ENCODE data around the gene SRMS. TPM values are rescaled to one million over a fixed set of nuclear protein-coding genes. Genes with fewer than 3 reads are reported as not detected.

The SRMS gene
- total and polyA plus RNA-seq, 2 of the 13 experiments (the other 11 are each of a cell fraction or from before 2014, with no cell fraction given): not detected

DNA sequence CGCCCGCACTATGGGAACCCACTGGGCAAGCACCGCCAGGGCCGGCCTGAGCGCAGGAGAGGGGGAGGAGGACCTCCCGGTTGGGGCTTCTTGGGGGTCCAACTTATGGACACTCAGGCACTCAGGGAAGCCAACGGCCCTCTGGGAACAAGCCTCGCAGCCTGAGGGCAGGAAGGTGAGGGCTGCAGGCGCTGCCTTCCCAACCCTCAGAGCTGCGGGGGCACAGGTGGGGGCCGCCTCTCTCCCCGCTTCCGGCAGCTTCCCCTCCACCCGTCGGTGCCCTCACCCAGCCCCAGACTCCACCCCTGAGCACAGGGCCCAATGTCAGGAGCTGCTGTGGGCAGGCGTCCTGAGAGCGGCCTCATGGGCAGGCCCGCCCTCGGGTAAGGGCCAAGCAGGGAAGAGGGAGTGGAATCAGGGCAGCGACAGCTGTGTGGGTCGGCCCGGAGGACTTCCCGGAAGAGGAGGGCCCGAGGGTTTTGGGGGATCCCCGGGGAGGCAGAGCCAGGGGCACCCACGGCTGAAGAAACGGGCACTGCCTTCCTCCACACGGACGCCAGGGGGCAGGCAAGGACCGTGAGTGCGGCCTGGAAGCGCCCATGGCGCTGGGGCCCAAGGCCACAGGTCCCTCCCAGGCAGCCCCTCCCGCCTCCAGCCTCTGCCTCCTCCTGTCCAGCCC, 9.9 kb downstream of the SRMS start (continued):
- TF ChIP-seq ZSCAN25 (CRISPR knock-in tag; IDR thresholded peaks at IDR 0.05): peak; percentile 95
- TF ChIP-seq, protein P1, sequence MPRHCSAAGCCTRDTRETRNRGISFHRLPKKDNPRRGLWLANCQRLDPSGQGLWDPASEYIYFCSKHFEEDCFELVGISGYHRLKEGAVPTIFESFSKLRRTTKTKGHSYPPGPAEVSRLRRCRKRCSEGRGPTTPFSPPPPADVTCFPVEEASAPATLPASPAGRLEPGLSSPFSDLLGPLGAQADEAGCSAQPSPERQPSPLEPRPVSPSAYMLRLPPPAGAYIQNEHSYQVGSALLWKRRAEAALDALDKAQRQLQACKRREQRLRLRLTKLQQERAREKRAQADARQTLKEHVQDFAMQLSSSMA (CRISPR knock-in tag; IDR thresholded peaks at IDR 0.05): peak; percentile 87
- TF ChIP-seq, protein P2, sequence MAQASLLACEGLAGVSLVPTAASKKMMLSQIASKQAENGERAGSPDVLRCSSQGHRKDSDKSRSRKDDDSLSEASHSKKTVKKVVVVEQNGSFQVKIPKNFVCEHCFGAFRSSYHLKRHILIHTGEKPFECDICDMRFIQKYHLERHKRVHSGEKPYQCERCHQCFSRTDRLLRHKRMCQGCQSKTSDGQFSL (CRISPR knock-in tag; IDR thresholded peaks at IDR 0.05): peak; percentile 91
- TF ChIP-seq, protein P3, sequence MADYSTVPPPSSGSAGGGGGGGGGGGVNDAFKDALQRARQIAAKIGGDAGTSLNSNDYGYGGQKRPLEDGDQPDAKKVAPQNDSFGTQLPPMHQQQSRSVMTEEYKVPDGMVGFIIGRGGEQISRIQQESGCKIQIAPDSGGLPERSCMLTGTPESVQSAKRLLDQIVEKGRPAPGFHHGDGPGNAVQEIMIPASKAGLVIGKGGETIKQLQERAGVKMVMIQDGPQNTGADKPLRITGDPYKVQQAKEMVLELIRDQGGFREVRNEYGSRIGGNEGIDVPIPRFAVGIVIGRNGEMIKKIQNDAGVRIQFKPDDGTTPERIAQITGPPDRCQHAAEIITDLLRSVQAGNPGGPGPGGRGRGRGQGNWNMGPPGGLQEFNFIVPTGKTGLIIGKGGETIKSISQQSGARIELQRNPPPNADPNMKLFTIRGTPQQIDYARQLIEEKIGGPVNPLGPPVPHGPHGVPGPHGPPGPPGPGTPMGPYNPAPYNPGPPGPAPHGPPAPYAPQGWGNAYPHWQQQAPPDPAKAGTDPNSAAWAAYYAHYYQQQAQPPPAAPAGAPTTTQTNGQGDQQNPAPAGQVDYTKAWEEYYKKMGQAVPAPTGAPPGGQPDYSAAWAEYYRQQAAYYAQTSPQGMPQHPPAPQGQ (CRISPR knock-in tag; IDR thresholded peaks at IDR 0.05; ENCODE audit: borderline replicate concordance): peak; percentile 89; the same call in 1 of the 2 replicates
- TF ChIP-seq, protein P4, sequence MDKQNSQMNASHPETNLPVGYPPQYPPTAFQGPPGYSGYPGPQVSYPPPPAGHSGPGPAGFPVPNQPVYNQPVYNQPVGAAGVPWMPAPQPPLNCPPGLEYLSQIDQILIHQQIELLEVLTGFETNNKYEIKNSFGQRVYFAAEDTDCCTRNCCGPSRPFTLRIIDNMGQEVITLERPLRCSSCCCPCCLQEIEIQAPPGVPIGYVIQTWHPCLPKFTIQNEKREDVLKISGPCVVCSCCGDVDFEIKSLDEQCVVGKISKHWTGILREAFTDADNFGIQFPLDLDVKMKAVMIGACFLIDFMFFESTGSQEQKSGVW (CRISPR knock-in tag; IDR thresholded peaks at IDR 0.05; ENCODE audit: borderline replicate concordance): no peak
- TF ChIP-seq, protein P5, sequence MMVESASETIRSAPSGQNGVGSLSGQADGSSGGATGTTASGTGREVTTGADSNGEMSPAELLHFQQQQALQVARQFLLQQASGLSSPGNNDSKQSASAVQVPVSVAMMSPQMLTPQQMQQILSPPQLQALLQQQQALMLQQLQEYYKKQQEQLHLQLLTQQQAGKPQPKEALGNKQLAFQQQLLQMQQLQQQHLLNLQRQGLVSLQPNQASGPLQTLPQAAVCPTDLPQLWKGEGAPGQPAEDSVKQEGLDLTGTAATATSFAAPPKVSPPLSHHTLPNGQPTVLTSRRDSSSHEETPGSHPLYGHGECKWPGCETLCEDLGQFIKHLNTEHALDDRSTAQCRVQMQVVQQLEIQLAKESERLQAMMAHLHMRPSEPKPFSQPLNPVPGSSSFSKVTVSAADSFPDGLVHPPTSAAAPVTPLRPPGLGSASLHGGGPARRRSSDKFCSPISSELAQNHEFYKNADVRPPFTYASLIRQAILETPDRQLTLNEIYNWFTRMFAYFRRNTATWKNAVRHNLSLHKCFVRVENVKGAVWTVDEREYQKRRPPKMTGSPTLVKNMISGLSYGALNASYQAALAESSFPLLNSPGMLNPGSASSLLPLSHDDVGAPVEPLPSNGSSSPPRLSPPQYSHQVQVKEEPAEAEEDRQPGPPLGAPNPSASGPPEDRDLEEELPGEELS (CRISPR knock-in tag; IDR thresholded peaks at IDR 0.05): peak; percentile 54
- TF ChIP-seq NFKBIZ (CRISPR knock-in tag; IDR thresholded peaks at IDR 0.05): peak; percentile 95
- no peak; the same call in 1 of the 2 replicates for TF ChIP-seq DNMT3B (CRISPR knock-in tag; conservative IDR thresholded peaks at IDR 0.05)
- TF ChIP-seq PHF8 (CRISPR knock-in tag; IDR thresholded peaks at IDR 0.05): peak; percentile 67
- TF ChIP-seq EEA1 (CRISPR knock-in tag; IDR thresholded peaks at IDR 0.05; ENCODE audit: borderline replicate concordance): peak; percentile 93; the same call in 1 of the 2 replicates
- no peak for TF ChIP-seq ZNF616 (CRISPR knock-in tag; IDR thresholded peaks at IDR 0.05; ENCODE audit: low read depth)
- TF ChIP-seq ZNF124 (CRISPR knock-in tag; IDR thresholded peaks at IDR 0.05): peak; percentile 88; the same call in 1 of the 2 replicates
- peak; percentile 84 for TF ChIP-seq YEATS2 (CRISPR knock-in tag; IDR thresholded peaks at IDR 0.05; ENCODE audit: borderline replicate concordance)
- no peak; the same call in 1 of the 2 replicates for TF ChIP-seq NCOA2 (CRISPR knock-in tag; IDR thresholded peaks at IDR 0.05)
- TF ChIP-seq, protein P6, sequence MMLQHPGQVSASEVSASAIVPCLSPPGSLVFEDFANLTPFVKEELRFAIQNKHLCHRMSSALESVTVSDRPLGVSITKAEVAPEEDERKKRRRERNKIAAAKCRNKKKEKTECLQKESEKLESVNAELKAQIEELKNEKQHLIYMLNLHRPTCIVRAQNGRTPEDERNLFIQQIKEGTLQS (CRISPR knock-in tag; IDR thresholded peaks at IDR 0.05): peak; percentile 64
- TF ChIP-seq TSC22D2 (CRISPR knock-in tag; IDR thresholded peaks at IDR 0.05; ENCODE audit: borderline replicate concordance): peak; percentile 63; the same call in 1 of the 2 replicates
- TF ChIP-seq ZNF776 (CRISPR knock-in tag; IDR thresholded peaks at IDR 0.05): no peak
- TF ChIP-seq, protein P7, sequence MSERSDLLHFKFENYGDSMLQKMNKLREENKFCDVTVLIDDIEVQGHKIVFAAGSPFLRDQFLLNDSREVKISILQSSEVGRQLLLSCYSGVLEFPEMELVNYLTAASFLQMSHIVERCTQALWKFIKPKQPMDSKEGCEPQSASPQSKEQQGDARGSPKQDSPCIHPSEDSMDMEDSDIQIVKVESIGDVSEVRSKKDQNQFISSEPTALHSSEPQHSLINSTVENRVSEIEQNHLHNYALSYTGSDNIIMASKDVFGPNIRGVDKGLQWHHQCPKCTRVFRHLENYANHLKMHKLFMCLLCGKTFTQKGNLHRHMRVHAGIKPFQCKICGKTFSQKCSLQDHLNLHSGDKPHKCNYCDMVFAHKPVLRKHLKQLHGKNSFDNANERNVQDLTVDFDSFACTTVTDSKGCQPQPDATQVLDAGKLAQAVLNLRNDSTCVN (CRISPR knock-in tag; IDR thresholded peaks at IDR 0.05; ENCODE audit: borderline replicate concordance): peak; percentile 90
